Stimulated activated CD8-positive, alpha-beta memory T cell treated with anti-CD3 and anti-CD28 coated beads, Interleukin-4, amount 100 ng/mL, for 1 hour (primary cell): ENCODE data around the gene MCF2L.

Source experiments
- DNase-seq, 2 donors: peaks; one replicate each; pipeline ENCODE4 v3.0.0-alpha.2; 2020; ENCODE audit warnings: low read depth in 2 of 2, low spot score in 1 of 2

MCF2L gene

DNA sequence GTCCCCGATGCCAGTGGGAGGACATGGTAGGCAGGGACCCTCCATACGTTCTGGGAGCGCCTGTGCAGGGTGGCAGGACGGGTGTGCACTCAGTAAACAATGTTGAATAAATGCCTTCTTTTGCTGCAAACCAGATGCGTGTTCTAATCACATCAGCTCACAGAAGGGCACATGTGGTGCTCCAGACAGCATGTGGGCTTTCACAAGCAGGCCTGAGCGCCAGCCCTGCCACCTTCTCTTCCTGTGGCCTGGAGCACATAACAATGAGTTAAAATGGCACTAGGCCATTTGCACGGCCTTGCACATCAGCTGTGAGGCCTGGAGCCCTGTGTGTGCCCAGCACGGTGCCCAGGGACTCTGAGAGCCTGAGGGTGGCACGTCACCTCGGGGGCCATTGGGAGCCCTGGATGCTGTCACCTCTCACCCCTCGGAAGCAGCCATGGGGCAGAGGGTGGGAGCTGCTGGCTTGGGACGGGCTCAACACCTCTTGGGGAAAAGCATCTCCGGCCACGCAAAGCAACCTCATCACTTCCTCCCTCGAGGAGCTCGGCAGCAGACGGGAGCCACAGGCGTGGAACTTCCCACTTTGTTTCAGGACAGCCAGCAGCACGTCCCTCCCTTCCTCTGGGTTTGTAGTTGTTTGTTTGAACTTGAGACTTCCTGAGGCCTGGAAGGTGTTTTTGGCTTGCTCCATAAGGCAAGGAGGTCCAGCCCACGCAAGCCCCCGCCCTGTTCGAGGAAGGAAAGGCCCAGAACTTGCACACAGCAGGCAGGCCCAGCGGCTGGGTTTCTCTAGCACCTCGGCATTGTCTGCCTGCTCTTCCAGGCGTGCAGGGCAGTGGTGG is 9.8 kb downstream of the MCF2L start:
- no peak for DNase-seq

DNA sequence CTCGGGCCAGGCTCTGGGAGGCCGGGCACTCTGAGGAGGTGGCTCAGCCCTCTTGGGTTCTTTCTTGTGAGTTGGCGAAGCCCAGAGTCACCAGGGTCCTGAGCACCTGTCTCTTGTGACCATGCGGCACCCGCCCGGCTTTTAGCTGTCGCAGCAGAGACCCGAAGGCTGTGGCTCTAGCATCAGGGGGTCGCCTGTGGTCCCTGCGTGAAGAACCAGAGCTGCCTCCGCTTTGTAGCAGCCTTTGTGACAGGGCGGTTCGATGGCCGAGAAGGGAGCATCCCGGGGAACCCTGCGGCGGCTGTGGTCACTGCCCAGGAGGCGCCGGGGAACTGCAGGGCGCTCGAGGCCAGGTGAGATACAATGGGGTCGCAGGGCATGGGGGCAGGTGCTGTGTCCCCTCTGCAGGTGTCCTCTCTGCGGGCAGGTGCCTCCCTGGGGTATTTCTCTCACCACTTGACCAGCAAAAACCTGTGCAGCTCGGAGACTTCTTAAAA is 10.4 kb downstream of the MCF2L start:
- no peak for DNase-seq

GRCh38 chr13:112980434-112980833 is 11.4 kb downstream of the MCF2L start:
- no peak for DNase-seq

GRCh38 chr13:112981451-112981850 is 12.4 kb downstream of the MCF2L start:
- DNase-seq = no peak

DNA sequence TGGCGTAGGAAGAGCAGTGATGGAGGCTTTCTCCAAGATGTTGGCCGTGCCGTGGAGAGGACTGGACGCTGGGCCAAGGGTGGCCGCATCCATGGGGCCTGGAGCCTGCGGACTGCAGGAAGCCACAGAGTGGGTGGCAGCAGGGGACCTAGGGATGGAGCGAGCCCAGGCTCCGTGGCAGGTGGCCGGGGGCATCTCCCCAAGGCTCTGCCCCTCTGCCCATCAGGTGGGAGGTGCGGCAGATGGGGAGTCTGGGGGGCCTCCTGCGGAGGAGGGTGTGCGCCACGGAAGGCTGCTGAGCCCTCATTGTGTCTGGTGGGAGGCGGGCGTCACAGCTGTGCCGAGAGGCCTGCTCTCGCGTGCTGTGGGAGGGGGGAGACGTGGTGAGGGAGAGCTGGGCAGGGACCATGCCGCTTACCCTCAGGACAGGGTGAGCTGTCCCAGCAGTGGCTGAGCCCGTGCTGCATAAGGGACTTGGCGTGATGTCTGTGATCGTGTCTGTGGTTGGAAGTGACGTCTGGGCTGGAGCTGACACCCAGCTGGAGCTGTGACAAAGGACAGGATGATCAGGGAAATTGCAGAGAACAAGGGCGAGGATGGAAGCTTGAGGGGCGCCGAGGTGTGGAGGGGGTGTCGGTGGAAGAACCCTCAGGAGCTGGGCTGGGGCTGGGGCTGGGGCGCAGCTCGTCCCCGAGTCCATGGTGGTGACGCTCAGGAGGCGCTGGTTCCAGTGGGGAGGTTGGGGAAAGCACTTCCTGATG is 13.4 kb downstream of the MCF2L start:
- DNase-seq = no peak

DNA sequence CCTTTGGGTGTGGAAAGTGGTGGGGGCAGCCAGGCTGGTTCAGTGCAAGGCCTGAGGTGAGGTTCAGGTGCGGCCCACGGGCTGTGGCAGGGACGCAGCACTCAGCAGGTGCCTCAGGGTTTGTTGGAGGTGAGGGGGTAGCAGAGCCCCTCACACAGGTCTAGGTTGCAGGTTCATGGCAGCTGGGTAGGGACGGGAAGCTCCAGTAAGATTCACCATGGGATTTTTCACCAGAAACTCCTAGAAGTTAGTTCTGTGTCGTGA is 14.0 kb downstream of the MCF2L start:
- no peak for DNase-seq

- no peak for DNase-seq
Observed at GRCh38 chr13:112983428-112984196, 14.6 kb downstream of the MCF2L start.

DNA sequence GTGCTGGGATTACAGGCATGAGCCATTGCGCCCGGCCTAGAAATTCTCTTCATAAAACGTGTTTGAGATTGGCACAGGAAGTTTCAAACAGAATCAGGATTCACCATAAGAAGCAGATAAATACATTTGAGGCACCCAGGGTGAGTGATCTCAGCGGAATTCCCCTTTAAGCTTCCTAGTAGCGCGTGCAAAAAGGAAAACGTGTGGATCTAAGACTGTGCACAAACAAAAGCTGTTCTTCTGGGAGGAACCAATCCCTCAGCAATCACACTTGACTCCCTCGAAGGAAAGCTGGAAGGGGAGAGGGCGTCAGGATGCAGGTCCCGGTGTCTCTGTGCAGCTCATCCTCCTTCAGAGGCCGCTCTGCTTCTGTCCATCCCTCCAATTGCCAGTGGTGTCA is 15.5 kb downstream of the MCF2L start:
- no peak for DNase-seq

DNA sequence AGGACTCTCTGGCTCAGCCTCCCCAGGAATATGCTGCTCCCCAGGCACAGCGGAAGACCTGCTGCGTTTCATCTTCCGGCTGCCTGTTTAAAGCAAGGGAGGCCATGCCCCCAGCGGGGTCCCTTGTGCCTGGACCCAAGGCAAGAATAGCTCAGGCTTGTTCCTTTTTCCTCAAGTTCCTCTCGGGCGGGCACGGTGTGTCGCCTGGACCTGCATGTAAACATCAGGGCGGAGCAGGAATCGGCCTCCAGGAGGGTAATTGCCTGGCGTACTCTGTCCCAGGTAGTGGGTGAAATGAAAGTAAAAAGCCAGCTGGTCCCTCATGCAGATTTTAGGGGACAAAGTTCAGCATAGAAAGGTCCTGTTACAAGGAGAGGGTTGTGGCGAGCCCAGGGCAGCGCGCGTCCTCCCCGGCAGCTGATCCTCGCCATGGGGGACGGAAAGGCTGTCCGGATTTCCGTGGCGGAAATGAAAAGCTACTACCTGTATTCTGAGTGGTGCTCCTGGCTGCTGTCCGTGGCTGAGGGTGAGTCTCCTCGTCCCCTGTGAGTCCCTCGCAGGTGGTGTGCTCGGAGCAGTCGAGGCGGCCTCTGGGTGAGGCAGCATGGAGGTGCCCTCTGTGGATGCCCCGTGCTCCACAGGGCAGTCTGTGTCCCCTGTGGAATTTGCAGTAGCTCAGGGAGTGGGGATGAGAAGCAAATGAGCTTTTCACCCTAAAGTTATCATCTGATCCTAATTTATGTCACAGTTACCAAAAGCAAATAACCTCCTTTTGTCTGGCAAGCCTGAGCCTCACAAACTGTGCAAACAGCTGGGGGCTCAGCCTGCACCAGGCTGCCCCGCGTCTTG is 16.2 kb downstream of the MCF2L start:
- no peak for DNase-seq

- no peak for DNase-seq
Observed at GRCh38 chr13:112985803-112986408, 16.9 kb downstream of the MCF2L start.

DNA sequence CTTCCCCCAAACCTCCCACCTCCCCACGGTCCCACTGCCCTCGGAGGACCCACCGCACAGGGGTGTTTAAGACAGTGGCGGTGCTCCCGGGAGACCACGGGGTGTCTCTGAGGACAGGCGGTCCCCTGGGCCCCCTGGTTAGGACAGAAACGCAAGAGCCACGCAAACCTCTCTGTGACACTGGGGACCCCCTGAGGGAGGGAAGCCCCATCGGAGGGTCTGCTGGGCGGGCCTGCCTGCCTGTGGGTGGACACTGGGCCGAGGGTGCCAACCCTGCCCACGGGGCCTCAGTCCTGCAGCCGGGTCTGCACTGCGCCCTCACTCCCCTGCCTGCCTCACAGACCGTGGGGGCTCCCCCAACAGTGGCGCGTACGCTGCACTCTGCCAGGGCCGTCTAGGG is 17.5 kb downstream of the MCF2L start:
- DNase-seq = no peak

- no peak for DNase-seq
Observed at GRCh38 chr13:112986946-112987681, 18.1 kb downstream of the MCF2L start.

DNA sequence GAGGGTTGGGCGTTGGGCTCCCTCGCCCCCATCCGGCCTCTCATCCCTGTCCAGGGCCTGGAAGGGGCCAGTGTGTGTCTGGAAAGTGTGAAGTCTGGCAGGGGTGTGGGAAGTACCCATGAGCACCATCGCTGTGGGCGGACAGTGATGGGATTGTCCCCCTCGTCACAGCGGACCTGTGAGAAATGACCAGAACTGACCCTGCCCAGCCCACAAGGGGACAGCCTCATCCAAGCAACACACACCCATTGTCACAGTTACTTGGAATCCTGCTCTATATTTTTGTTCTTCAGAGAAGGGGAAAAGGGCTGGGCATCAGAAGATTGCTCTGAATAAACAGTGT is 18.6 kb downstream of the MCF2L start:
- no peak for DNase-seq

- DNase-seq = no peak
Observed at GRCh38 chr13:112990783-112991182, 21.8 kb downstream of the MCF2L start.

DNA sequence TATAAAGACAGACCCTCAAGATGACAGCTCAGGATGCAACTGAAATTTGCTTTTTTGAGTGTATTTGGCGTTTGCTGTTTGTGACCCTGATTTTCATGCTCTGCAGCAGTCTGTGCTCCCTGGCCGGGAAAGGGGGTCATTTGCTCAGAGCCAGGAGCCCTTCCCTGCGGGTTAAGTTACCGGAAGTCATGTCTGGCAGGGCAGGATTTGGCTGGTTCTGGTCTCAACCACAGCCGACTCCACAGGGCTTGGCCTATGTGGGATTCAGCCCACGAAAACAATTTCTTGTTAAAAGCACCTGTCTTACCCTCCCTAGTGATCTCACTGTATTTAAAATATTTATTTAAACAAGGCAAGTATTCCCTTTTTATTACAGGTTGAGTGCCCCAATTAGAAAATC is 22.6 kb downstream of the MCF2L start:
- no peak for DNase-seq

DNA sequence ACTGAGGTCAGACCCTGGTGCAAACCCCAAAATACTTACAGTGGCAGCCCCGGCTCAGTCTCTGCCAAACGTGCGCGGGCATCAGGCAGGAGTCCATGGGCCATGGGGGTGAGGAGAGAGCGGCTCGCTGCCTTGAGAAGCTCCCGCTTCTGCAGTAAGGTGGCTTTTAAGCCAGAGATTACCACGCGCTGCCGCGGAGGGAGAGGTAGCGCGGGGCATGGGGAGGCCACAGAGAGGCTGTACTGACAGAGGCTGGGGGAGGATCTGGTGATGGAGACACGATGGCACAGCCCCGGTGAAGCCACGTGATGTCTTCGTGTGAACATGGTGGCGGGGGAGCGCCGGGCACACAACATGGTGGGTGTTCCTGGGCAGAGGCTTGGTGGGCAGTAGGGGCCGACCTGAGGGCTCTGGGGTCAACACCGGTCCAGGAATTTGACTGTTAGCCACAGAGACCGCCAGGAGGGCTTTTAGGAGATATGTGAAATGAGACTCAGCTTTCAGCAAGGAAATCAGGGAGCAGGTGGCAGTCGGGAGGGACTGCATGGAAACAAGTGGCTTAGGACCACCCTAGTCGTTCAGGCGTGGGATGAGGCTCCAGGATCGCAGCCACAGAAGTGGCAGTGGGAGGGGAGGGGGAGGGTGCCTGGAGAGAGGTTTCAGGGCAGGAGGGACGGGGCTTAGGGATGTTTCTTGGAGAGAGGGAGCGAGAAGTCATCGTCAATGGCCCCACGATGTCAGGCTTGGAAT is 24.1 kb downstream of the MCF2L start:
- no peak for DNase-seq

- no peak for DNase-seq
Observed at GRCh38 chr13:112994084-112994780, 25.2 kb downstream of the MCF2L start.

DNA sequence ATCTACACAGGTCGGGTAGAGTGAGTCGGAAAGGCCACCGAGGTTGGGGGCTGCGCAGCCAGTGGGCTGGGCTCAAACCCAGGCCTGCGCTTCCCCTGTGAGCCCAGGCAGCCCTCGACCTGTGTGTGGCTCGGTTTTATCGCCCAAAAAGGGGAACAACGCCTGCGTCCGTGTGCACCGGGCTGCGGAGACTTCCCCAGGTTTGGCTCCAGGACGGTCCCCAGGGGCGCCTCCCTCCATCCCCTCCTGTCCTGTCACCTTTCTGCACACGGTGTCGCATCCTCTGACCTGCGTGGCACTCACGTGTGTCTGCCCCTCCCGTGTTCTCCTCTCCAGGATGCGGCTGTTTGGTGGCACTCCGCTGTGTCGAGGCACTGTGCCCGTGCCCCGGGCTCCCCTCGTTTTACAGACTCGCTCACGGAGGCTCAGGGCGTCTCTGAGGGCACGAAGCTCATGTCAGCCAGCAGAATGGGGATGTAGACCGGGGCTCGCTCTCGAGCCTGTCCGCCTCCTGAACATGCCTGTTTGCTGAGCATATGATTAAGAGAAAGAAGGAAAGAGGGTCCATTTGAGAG is 25.9 kb downstream of the MCF2L start:
- DNase-seq = no peak
